HepG2 (cell line): ENCODE results near the gene BRD3. TPM values are rescaled to one million over a fixed set of nuclear protein-coding genes. Genes with fewer than 3 reads are reported as not detected.

Experiments
- ATAC-seq: fragments of 200-7000 bp; cut with Tn5 transposase; 3 replicates; pipeline ENCODE4 v1.9.1; 2020; ENCODE audit warnings: mild to moderate bottlenecking, moderate library complexity
- BruUV-seq: library from RNA; stranded (reverse); fragments of 400-500 nt; replicated peaks from 2 replicates; lab custom pipeline; 2021; lab: Mats Ljungman, UMichigan
- CTCF ChIA-PET: fragments of 300-600 bp; formaldehyde crosslinking; extraction: SDS; loops from one replicate; lab custom pipeline; 2021; ENCODE audit warnings: low total read pairs, inconsistent platforms, low intra/inter-chr PET ratio; lab: Yijun Ruan, JAX
- POLR2A ChIA-PET: fragments of 350-600 bp; sonication (Branson Sonifier 250); formaldehyde crosslinking; loops from one replicate; lab custom pipeline; 2020; ENCODE audit warnings: antibody characterized with exemption, inconsistent platforms; lab: Yijun Ruan, JAX
- DNase-seq: peaks from one replicate; pipeline ENCODE4 v3.0.0-alpha.2; 2015; ENCODE audit warnings: low spot score
- FAIRE-seq: peaks from 3 replicates; lab custom pipeline; 2011; peaks lifted over from hg19 to GRCh38; lab: Jason Lieb, UNC
- H2AFZ ChIP-seq: one replicate; pipeline ENCODE4 v1.6.1; 2011; ENCODE audit warnings: low read length, inconsistent platforms
- H3K27ac ChIP-seq: fragments of 300-600 bp; 3 replicates; pipeline ENCODE4 v1.8.0; 2011; ENCODE audit warnings: mixed run types, mild to moderate bottlenecking, mixed read lengths, low read length, inconsistent platforms; ENCODE audit not compliant: insufficient read depth; ENCODE audit errors: extremely low read length
- H3K27me3 ChIP-seq, 2 experiments: fragments of 200-600 bp in 1 of 2; 2 replicates in 1 of 2; 3 replicates in 1 of 2; pipeline versions ENCODE4 v1.6.0 to v1.8.0; 2011; ENCODE audit warnings: low read length in 2 of 2, mild to moderate bottlenecking in 2 of 2, moderate library complexity in 2 of 2, inconsistent platforms in 1 of 2; ENCODE audit not compliant: insufficient read depth in 2 of 2, control insufficient read depth in 1 of 2
- H3K36me3 ChIP-seq, 2 experiments: fragments of 200-600 bp in 1 of 2; replicated peaks in 1 of 2; 2 replicates in 1 of 2; 3 replicates in 1 of 2; pipeline versions ENCODE4 v1.5.1 to v1.8.0; 2011; ENCODE audit warnings: low read length in 2 of 2, inconsistent platforms in 1 of 2; ENCODE audit not compliant: insufficient read depth in 2 of 2, control insufficient read depth in 1 of 2
- H3K4me1 ChIP-seq: 2 replicates; pipeline ENCODE4 v1.5.1; 2012; ENCODE audit warnings: low read length, inconsistent platforms; ENCODE audit not compliant: insufficient read depth
- H3K4me2 ChIP-seq: 2 replicates; pipeline ENCODE4 v1.6.0; 2011; ENCODE audit warnings: low read depth, low read length, inconsistent platforms
- H3K4me3 ChIP-seq, 3 experiments: fragments of 200-600 bp in 1 of 3; sonication (generic), shearing (Covaris generic) in 1 of 3; replicated peaks in 1 of 3; 2 replicates each; pipeline ENCODE4 v1.5.1; 2011 to 2016; ENCODE audit warnings: low read length in 3 of 3, inconsistent platforms in 2 of 3, low read depth in 2 of 3, mild to moderate bottlenecking in 2 of 3, control low read depth in 1 of 3, mixed read lengths in 1 of 3; ENCODE audit not compliant: insufficient read depth in 1 of 3
- H3K79me2 ChIP-seq: one replicate; pipeline ENCODE4 v1.6.1; 2011; ENCODE audit warnings: low read length, inconsistent platforms; ENCODE audit not compliant: insufficient read depth
- H3K9ac ChIP-seq: 2 replicates; pipeline ENCODE4 v1.6.0; 2011; ENCODE audit warnings: mild to moderate bottlenecking, low read depth, low read length, inconsistent platforms; ENCODE audit not compliant: insufficient read depth
- H3K9me3 ChIP-seq: 2 replicates; pipeline ENCODE4 v1.5.1; 2012; ENCODE audit warnings: mild to moderate bottlenecking, low read length
- H4K20me1 ChIP-seq: 2 replicates; pipeline ENCODE4 v1.6.0; 2011; ENCODE audit warnings: inconsistent platforms, mild to moderate bottlenecking, low read length, moderate library complexity; ENCODE audit not compliant: insufficient read depth
- ATAD3A ChIP-seq: sonication (generic); formaldehyde crosslinking; IDR thresholded peaks from 2 replicates; pipeline ENCODE4 v1.4.0; 2020; ENCODE audit warnings: missing genetic modification reagents
- ATF7-NPFF ChIP-seq: sonication (generic); formaldehyde crosslinking; IDR thresholded peaks from 2 replicates; pipeline ENCODE4 v1.8.1; 2023; ENCODE audit warnings: mild to moderate bottlenecking, low read depth, missing genetic modification reagents, moderate library complexity
- BCL6 ChIP-seq: IDR thresholded peaks from 2 replicates; pipeline ENCODE4 v1.6.1; 2016; ENCODE audit warnings: missing genetic modification reagents, missing compliant biosample characterization
- HDAC6 ChIP-seq: fragments of 200-600 bp; sonication (generic); IDR thresholded peaks from 2 replicates; pipeline ENCODE4 v1.7.0; 2017; ENCODE audit warnings: mild to moderate bottlenecking, antibody characterized with exemption, low read length, low read depth
- HIVEP1 ChIP-seq: sonication (generic); formaldehyde crosslinking; IDR thresholded peaks from 2 replicates; pipeline ENCODE4 v1.4.0; 2020; ENCODE audit warnings: mild to moderate bottlenecking, missing genetic modification reagents
- HNRNPL ChIP-seq: fragments of 200-400 bp; formaldehyde crosslinking; IDR thresholded peaks from 2 replicates; pipeline ENCODE4 v1.6.1; 2017; ENCODE audit warnings: mild to moderate bottlenecking, low read depth, low read length
- JUND ChIP-seq: sonication (generic); formaldehyde crosslinking; IDR thresholded peaks from 2 replicates; pipeline ENCODE4 v1.8.0; 2022; ENCODE audit warnings: mild to moderate bottlenecking, missing genetic modification reagents
- SPEN ChIP-seq: sonication (generic); formaldehyde crosslinking; IDR thresholded peaks from 2 replicates; pipeline ENCODE4 v1.5.1; 2020; ENCODE audit warnings: low read depth, mild to moderate bottlenecking, missing genetic modification reagents
- TARDBP ChIP-seq: sonication (generic); formaldehyde crosslinking; IDR thresholded peaks from 2 replicates; pipeline ENCODE4 v1.8.0; 2022; ENCODE audit warnings: mild to moderate bottlenecking, missing genetic modification reagents
- ZBTB10 ChIP-seq: sonication (generic); formaldehyde crosslinking; IDR thresholded peaks from 2 replicates; pipeline ENCODE4 v1.4.0; 2020; ENCODE audit warnings: missing genetic modification reagents, borderline replicate concordance
- ZBTB38 ChIP-seq: sonication (generic); formaldehyde crosslinking; IDR thresholded peaks from 2 replicates; pipeline ENCODE4 v1.5.1; 2020; ENCODE audit warnings: mild to moderate bottlenecking, missing genetic modification reagents
- ZNF256 ChIP-seq: sonication (generic); formaldehyde crosslinking; conservative IDR thresholded peaks from 2 replicates; pipeline ENCODE4 v1.4.0; 2020; ENCODE audit warnings: missing genetic modification reagents
- ZNF543 ChIP-seq: sonication (generic); formaldehyde crosslinking; IDR thresholded peaks from 2 replicates; pipeline ENCODE4 v1.4.0; 2020; ENCODE audit warnings: mild to moderate bottlenecking, missing genetic modification reagents
- ZNF589 ChIP-seq: sonication (generic); formaldehyde crosslinking; conservative IDR thresholded peaks from 2 replicates; pipeline ENCODE4 v1.8.0; 2022; ENCODE audit warnings: mild to moderate bottlenecking, moderate library complexity, missing genetic modification reagents
- WGBS: methylation state at CpG from one replicate; pipeline ENCODE4 v1.1.6; 2017; ENCODE audit warnings: low lambda C conversion rate; 5-methylcytosine and 5-hydroxymethylcytosine counted together
- in situ Hi-C: cut with HindIII; loops from 2 replicates; pipeline ENCODE4 v1.10.0; 2017; ENCODE audit warnings: low pct_unique_long_range_greater_than_20kb; ENCODE audit not compliant: extremely low pct_ligation_motif_present
- intact Hi-C: fragments of 100-400 bp; cut with micrococcal nuclease; formaldehyde crosslinking; loops from one replicate; pipeline ENCODE4 v1.10.0; 2022; ENCODE audit not compliant: unreplicated experiment
- polyA plus RNA-seq, 8 experiments: library from polyadenylated mRNA; depleted of rRNA in 3 of 8; stranded (reverse) in 7 of 8; unstranded in 1 of 8; fragments of >200 nt; fragmentation: Illumina TruSeq in 4 of 8; extraction: Trizol in 4 of 8; gene quantifications; 2 replicates each; pipeline versions ENCODE4 v1.2.1 to v1.2.3, GENCODE V29; 2011 to 2016; ENCODE audit warnings: low read depth in 4 of 8, missing spikeins in 1 of 8, mixed read lengths in 1 of 8; ENCODE audit not compliant: insufficient read depth in 1 of 8
- total RNA-seq, 5 experiments: library from RNA; depleted of rRNA; stranded (reverse); fragments of >200 nt; fragmentation: Illumina TruSeq; extraction: Trizol; gene quantifications; 2 replicates each; pipeline ENCODE4 v1.2.3, GENCODE V29; 2016; ENCODE audit warnings: low read depth in 1 of 5
- TF ChIP-seq, protein P1 (sequence below): sonication (generic); formaldehyde crosslinking; IDR thresholded peaks from 2 replicates; pipeline ENCODE4 v1.4.0; 2020; ENCODE audit warnings: missing genetic modification reagents, mild to moderate bottlenecking, borderline replicate concordance
- TF ChIP-seq, protein P2 (sequence below): sonication (generic); formaldehyde crosslinking; IDR thresholded peaks from 2 replicates; pipeline ENCODE4 v1.4.0; 2020; ENCODE audit warnings: mild to moderate bottlenecking, missing genetic modification reagents

Gene BRD3
- total and polyA plus RNA-seq, 2 of the 13 experiments (the other 11 are each of a cell fraction or from before 2014, with no cell fraction given): 5.9 to 12.9 TPM

DNA sequence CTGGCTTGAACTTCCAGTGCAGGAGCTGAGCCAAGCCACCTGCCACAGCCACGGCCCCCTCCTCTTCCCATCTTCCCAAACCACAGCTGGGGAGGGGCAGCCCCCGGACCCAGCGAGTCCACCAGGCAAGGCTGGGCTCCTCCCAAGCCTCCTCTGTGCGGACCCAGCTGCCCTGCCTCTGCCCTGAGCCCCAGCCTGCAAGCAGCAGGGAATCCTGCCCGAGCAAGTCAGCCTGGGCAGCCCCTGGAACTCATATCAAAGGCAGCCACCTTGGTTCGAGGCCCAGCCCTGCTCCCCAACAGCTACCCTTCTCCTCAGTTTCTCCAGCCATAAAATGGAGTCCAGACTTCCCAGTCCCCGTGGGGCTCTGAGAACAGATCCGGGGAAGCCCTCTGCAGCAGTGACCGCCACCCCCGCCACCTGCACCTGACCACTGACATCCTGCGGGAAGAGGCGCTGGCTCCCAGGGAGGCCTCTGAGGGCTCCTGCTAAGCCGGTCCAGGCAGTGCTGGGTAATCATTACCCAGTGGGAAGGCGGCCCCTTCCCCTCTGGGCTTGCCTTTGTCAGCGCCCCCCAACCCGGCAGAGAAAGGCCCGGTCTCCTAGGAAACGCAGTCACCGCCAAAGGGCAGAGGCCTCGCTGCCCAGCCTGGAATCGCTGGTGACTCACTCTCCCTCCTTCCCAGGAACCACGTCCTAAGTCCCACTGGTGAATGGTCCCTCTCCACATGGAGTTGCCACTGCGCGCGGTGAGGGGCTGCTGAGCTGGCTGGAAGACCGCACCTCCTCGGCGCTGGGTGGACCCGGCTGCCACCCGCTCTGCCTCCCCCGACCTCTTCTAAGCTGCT, 77.2 kb downstream of the BRD3 start (continued):
- TF ChIP-seq TARDBP (CRISPR knock-in tag) (peak; percentile 66; the same call in 1 of the 2 replicates), ZBTB10 (CRISPR knock-in tag) (0 out of 2 replicates have a peak, but pooled peaks have one; percentile 6), ZNF589 (CRISPR knock-in tag) (no peak)

GRCh38 chr9:133989625-133990365, 78.0 kb downstream of the BRD3 start:
- Histone ChIP-seq H3K27ac (peak overlapping the region; percentile 90), H3K36me3 (peaks cover 4 to 16% of the 10 kb centered on the region in 2 experiments; a peak in 4 of 5 replicates), H4K20me1 (peaks cover 49% of the 10 kb centered on the region), H3K27me3 (no peaks in the 10 kb centered on the region), H3K4me1 (peaks cover 64% of the 10 kb centered on the region), H3K9ac (peak overlapping the region; percentile 79), H2AFZ (no peak overlapping the region), H3K9me3 (no peaks in the 10 kb centered on the region), H3K4me3 (peak overlapping the region; percentile 80 to 98 (median 97)), H3K79me2 (peaks cover 68% of the 10 kb centered on the region), H3K4me2 (peak overlapping the region; percentile 96)
- in situ Hi-C loops (loop anchor here (5.0 kb wide), 1 partner anchor 202 kb away; no protein-coding TSS in a partner anchor), intact Hi-C loops (loop anchor here (1.0 kb wide), 1 partner anchor 10 kb away; no protein-coding TSS in a partner anchor)
- CTCF ChIA-PET: no interaction called here
- DNase-seq (no peak), FAIRE-seq (no peak), ATAC-seq (no peak)
- BruUV-seq: no TSS peak
- POLR2A ChIA-PET: interaction anchor here (0.7 to 4.4 kb wide), 3 partner anchors 10 to 207 kb away, joined by 3 to 24 read pairs (median 5); no protein-coding TSS in a partner anchor
- WGBS: 51% methylated on average over 9 of the region's 24 CpGs
- TF ChIP-seq ATF7-NPFF (no peak), HNRNPL (peak; percentile 39; the same call in 1 of the 2 replicates), SPEN (CRISPR knock-in tag) (peak; percentile 4; the same call in 1 of the 2 replicates), ZBTB38 (CRISPR knock-in tag) (peak; percentile 83), BCL6 (CRISPR knock-in tag) (no peak), JUND (CRISPR knock-in tag) (no peak), HDAC6 (no peak), ATAD3A (CRISPR knock-in tag) (no peak), HIVEP1 (CRISPR knock-in tag) (no peak), ZNF543 (CRISPR knock-in tag) (no peak), ZNF256 (no peak)
- TF ChIP-seq, protein P1, sequence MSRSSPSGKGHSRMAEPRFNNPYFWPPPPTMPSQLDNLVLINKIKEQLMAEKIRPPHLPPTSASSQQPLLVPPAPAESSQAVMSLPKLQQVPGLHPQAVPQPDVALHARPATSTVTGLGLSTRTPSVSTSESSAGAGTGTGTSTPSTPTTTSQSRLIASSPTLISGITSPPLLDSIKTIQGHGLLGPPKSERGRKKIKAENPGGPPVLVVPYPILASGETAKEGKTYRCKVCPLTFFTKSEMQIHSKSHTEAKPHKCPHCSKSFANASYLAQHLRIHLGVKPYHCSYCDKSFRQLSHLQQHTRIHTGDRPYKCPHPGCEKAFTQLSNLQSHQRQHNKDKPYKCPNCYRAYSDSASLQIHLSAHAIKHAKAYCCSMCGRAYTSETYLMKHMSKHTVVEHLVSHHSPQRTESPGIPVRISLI (CRISPR knock-in tag): peak; percentile 38; the same call in 1 of the 2 replicates
- TF ChIP-seq, protein P2, sequence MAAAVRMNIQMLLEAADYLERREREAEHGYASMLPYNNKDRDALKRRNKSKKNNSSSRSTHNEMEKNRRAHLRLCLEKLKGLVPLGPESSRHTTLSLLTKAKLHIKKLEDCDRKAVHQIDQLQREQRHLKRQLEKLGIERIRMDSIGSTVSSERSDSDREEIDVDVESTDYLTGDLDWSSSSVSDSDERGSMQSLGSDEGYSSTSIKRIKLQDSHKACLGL (CRISPR knock-in tag): 0 out of 2 replicates have a peak, but pooled peaks have one; percentile 3
